OCI-M2 (cell line): ENCODE data around the gene MKI67.
"Not testable (repeated sequence)": the region's sequence is repeated elsewhere in the genome, so short reads cannot be mapped to it uniquely, and the experiment has no call there.

Experiments used
- DNase-seq: peaks from one replicate; lab custom pipeline; 2025; ENCODE audit not compliant: unreplicated experiment; lab: John Stamatoyannopoulos, UW

MKI67 gene

GRCh38 chr10:128150561-128150960 lies 24.3 kb upstream of the MKI67 start:
- no peak for DNase-seq

DNA sequence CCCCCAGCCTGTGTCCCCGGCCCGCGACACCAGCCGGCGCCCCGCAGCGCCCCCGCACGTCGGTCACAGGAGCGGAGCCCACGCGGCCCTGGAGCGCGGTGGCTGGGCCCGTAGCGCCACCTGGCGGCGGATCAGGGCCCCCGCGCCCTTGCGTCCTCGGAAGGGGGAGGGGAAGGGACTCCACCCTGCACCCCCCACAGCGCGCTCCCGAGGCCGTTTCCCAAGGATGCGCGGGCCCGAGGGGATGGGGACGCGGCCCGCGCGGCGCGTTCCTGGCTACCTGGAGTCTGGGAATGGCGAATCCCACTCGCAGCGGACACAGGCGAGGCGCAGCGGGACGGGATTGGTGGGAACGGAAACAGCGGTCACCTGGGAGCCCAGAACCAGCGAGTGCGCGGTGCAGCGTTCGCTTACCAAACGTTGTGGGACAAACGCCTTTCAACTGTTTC lies 23.8 kb upstream of the MKI67 start:
- DNase-seq = no peak

- DNase-seq = no peak
Observed at GRCh38 chr10:128149267-128150014, 23.2 kb upstream of the MKI67 start.

GRCh38 chr10:128147669-128148068 lies 21.4 kb upstream of the MKI67 start:
- DNase-seq = no peak

DNA sequence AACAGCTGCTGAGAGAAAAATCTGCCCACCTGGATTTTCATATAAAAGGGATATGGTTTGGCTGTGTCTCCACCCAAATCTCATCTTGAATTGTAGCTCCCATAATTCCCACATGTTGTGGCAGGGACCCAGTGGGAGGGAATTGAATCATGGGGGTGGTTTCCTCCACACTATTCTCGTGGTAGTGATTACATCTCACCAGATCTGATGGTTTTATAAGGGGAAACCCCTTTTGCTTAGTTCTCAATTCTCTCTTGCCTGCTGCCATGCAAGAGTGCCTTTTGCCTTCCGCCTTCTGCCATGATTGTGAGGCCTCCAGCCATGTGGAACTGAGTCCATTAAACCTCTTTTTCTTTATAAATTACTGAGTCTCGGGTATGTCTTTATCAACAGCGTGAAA lies 20.8 kb upstream of the MKI67 start:
- DNase-seq = no peak

GRCh38 chr10:128144547-128144946 lies 18.3 kb upstream of the MKI67 start:
- no peak for DNase-seq

DNA sequence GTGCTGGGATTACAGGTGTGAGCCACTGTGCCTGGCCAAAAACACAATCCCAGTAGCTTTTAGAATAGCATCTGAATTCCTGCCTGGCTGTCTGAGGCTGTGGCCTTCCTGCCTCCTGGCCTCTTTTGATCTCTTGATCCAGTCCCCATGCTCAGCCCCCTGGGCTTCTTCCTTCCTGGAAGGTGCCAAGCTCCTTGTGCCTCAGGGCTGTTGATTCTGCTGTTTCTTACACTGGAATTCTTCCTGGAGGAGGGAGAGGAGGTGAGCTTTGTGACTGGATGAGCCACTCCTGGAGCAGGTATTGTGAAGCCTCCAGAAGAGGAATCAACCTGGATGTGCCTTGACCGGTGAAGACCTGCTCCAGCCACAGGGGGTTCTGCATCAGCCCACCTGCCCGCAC lies 17.3 kb upstream of the MKI67 start:
- no peak for DNase-seq

GRCh38 chr10:128140425-128140824 lies 14.2 kb upstream of the MKI67 start:
- DNase-seq = no peak

DNA sequence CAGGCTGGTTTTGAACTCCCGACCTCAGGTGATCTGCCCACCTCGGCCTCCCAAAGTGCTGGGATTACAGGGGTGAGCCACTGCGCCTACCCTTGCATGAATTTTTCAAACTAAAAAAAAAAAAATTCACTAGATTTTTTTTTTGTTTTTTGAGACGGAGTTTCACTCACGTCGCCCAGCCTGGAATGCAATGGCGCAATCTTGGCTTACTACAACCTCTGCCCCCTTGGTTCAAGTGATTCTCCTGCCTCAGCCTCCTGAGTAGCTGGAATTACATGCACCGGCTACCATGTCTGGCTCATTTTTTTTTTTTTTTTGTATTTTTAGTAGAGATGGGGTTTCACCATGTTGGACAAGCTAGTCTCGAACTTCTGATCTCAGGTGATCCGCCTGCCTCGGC lies 12.2 kb upstream of the MKI67 start:
- not testable (repeated sequence) for DNase-seq

DNA sequence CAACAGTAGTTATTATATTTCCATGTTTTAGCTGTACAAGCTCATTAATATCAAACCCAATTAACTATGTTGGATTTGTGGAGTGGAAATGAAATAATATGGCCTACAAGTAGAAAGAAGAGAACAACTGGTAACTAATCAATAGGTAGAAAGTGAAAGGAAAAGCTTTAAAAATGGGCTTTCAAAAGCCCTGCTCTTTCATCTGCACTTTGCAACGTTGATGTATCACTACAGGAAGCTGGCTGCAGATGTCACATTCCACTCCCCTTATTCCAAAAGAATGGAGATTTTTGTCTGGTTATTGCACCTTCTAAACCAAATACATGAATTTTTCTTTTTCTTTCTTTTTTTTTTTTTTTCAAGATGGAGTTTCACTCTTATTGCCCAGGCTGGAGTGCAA lies 11.7 kb upstream of the MKI67 start:
- DNase-seq = no peak

GRCh38 chr10:128130051-128130450 lies 3.8 kb upstream of the MKI67 start:
- no peak for DNase-seq

- DNase-seq = no peak
Observed at GRCh38 chr10:128128582-128128981, 2.4 kb upstream of the MKI67 start.

DNA sequence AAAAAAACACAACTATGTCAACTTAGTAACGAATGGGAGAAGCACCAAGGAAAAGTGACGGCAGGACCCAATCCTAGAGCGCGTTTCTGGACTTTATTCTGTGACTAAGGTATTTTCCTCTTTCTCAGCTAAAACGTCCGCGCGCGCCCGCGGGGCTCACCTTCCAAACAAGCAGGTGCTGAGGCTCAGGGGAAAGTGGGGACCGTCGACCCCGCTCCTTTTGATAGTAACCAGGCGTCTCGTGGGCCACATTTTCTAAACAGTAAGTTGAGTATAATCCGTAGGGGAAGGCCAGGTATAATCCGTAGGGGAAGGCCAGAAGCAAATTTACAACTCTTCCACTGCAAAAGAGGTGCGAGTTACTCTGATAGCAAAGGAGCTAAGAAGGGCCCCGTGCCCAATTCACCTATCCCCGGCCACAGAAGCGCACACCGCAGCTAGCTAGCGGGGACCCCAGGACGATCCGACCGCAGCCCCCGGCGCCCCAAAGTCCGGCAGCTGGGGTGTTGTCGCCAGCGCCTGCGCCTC lies 743 bp downstream of the MKI67 start:
- no peak for DNase-seq

GRCh38 chr10:128124813-128125403 lies 1.3 kb downstream of the MKI67 start:
- no peak for DNase-seq

GRCh38 chr10:128123846-128124245 lies 2.4 kb downstream of the MKI67 start:
- no peak for DNase-seq

DNA sequence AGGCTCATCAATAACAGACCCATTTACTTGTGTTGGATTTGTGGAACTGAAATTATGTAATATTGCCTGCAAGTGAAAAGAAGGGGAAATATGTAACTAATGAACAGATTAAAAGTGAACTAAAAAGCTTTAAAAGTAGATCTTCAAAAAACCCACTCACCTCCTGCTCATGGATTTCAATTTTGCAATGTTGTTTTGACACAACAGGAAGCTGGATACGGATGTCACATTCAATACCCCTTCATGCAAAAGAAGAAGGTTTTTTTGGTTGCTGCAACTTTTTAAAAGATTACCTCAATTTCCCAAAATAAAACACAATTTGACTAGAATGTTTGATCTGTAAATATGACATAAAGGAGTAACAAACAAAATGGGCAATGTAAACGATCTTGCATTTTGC lies 3.3 kb downstream of the MKI67 start:
- no peak for DNase-seq

- no peak for DNase-seq
Observed at GRCh38 chr10:128121750-128122412, 4.3 kb downstream of the MKI67 start.

DNA sequence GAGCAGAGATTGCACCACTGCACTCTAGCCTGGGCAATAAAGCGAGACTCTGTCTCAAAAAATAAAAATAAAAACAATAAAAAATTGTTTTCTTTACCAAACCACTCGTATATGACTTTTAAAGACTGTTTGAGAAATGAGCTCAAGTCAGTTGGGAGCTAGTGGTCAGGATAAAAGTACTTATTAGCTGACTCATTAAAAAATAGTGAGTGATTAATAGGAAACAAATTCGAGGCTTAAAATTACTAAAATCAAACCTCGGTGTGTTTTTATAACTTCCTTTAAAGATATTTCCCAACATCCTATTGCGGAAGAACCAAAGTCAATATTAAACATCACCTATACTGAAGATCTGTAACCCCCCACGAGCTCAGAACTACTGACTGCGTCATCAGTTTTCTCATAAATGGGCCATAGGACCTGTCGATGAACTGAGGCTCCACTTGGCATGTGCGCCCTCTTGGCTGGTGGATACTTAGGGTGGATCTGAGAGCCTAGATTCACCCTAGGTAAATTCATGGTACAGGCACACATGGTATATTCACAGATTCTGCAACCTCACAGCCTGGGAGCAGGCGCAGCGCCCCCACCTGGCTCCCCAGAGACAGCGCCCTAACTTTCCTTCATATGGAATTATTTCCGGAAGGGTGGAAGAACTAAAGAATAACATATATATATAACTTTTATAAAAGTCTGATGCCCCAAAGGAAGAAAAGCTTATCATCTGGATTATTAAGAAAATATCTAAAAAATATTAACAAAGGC lies 9.2 kb downstream of the MKI67 start:
- DNase-seq = no peak

DNA sequence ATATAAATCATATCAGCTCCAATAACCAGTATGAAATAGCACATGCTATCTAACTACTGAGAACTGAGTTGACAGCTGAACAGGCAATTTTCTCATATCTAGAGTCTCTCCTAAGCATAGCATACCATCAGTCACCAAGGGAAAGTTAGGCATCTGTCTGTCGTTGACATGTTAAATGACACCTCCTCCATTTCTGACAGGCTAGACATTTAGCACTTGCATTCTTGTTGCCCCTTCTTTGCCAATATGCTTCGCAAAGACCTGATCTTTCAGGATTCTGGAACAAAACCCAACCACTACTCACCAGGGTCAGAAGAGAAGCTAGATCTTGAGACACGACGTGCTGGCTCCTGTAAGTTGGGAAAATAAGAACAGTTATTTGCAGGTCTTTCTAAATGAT lies 10.0 kb downstream of the MKI67 start:
- no peak for DNase-seq

DNA sequence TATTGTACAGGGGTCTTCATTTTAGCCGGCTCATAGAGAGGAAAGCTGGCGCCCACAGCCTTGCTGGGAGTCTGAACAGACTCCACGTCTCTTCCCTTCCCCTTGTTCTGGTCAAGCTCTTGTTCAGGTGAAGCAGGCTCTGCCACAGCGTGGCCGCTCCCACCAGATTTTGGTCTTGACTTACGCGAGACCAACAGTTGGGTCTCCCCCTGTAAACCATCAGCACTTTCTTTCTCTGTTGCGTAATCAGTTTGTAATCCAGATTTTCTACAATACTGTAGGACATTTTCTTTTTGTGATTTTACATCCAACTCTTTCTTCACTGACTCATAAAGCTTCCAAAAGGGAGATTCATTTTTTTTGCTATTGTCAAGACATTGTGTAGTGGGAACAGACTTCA lies 10.9 kb downstream of the MKI67 start:
- DNase-seq = no peak

DNA sequence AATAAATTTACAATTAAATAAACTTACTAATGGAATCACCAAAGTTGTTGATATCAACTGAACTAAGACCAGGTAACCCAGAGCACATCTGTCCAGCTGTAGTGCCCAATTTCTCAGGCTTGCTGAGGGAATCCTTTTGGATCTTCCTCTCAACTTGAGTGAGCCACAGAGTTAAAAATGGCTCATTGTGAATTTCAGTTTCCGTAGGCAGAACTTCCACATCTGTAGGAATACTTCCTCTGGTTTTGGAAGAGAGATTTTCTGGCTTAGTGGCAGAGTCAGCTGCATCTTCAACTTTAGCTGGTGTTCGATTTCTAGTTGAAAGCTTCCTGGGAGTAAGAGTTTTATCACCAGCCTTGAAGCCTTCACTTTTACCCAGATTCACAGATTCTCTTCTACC lies 11.3 kb downstream of the MKI67 start:
- no peak for DNase-seq
